OCI-LY1 (cell line): ENCODE results near the gene ALDOA.

ENCODE experiments used
- EZH2 ChIP-seq: fragments of 200-600 bp; sonication (generic), shearing (Covaris generic); IDR thresholded peaks from 2 replicates; pipeline ENCODE4 v1.8.0; 2017; ENCODE audit warnings: borderline replicate concordance, mixed run types, mild to moderate bottlenecking, antibody characterized with exemption, low read length, moderate library complexity, mixed read lengths
- TF ChIP-seq, protein P1 (sequence below): fragments of 200-600 bp; sonication (generic), shearing (Covaris generic); IDR thresholded peaks from 2 replicates; pipeline ENCODE4 v1.5.1; 2017; ENCODE audit warnings: mild to moderate bottlenecking, antibody characterized with exemption, low read length, moderate library complexity, mixed read lengths

DNA sequence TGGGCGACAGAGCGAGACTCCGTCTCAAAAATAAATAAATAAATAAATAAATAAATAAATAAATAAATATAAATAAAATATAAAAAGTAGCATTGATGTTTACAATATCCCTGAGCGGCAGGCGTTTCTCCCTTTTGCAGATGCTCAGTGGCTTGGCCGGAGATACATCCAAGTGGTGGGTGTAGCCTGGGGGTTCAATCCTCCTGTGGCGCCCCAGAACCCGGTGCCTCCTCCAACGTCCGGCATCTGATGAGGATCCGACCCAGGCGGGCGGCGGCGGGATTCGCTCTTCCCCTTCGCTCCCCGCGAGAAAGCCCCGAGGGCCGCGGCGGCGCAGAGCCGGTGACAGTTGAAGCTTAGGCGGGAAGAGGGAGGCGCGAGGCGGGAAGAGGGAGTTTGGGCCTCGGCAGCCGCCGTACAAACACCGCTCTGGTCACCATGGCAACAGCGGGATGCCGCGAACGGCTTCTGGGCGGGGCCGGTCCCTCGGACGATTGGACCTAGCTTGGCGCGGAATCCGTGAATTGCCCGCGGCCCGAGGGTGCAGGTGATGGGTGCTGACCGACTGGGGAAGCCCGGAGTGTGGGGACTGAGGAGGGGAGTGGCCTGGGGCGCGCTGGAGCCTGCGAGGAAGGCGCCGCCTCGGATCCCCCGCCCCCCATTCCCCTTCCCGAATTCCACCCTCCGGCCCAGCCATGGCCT, 12.7 kb upstream of the ALDOA start:
- TF ChIP-seq, protein P1, sequence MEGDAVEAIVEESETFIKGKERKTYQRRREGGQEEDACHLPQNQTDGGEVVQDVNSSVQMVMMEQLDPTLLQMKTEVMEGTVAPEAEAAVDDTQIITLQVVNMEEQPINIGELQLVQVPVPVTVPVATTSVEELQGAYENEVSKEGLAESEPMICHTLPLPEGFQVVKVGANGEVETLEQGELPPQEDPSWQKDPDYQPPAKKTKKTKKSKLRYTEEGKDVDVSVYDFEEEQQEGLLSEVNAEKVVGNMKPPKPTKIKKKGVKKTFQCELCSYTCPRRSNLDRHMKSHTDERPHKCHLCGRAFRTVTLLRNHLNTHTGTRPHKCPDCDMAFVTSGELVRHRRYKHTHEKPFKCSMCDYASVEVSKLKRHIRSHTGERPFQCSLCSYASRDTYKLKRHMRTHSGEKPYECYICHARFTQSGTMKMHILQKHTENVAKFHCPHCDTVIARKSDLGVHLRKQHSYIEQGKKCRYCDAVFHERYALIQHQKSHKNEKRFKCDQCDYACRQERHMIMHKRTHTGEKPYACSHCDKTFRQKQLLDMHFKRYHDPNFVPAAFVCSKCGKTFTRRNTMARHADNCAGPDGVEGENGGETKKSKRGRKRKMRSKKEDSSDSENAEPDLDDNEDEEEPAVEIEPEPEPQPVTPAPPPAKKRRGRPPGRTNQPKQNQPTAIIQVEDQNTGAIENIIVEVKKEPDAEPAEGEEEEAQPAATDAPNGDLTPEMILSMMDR, result no peak
- TF ChIP-seq EZH2, result no peak
